Suprapubic skin (tissue), 4 donors: ENCODE results near the gene HNRNPH2.

Experiments
- EP300 ChIP-seq: sonication (generic); formaldehyde crosslinking; IDR thresholded peaks from one replicate; pipeline ENCODE4 v1.6.1; 2017; ENCODE audit warnings: antibody characterized with exemption
- POLR2A ChIP-seq, 2 donors: fragments of 450-650 bp; IDR thresholded peaks; one replicate each; pipeline ENCODE4 v1.6.1; 2017; ENCODE audit warnings: antibody characterized with exemption in 2 of 2, mild to moderate bottlenecking in 2 of 2, moderate library complexity in 2 of 2
- POLR2AphosphoS5 ChIP-seq, 3 donors: sonication (generic); formaldehyde crosslinking; IDR thresholded peaks; one replicate each; pipeline ENCODE4 v1.6.1; 2017; ENCODE audit warnings: antibody characterized with exemption in 3 of 3
- TF ChIP-seq, protein P1 (sequence below), 2 donors: fragments of 200-600 bp in 1 of 2; fragments of 450-650 bp in 1 of 2; sonication (generic) in 1 of 2; IDR thresholded peaks; one replicate each; pipeline ENCODE4 v1.5.1; 2016 to 2019; ENCODE audit warnings: antibody characterized with exemption in 2 of 2, mild to moderate bottlenecking in 1 of 2, moderate library complexity in 1 of 2

GRCh38 chrX:101368800-101369199, 39.2 kb upstream of the HNRNPH2 start:
- TF ChIP-seq, protein P1, sequence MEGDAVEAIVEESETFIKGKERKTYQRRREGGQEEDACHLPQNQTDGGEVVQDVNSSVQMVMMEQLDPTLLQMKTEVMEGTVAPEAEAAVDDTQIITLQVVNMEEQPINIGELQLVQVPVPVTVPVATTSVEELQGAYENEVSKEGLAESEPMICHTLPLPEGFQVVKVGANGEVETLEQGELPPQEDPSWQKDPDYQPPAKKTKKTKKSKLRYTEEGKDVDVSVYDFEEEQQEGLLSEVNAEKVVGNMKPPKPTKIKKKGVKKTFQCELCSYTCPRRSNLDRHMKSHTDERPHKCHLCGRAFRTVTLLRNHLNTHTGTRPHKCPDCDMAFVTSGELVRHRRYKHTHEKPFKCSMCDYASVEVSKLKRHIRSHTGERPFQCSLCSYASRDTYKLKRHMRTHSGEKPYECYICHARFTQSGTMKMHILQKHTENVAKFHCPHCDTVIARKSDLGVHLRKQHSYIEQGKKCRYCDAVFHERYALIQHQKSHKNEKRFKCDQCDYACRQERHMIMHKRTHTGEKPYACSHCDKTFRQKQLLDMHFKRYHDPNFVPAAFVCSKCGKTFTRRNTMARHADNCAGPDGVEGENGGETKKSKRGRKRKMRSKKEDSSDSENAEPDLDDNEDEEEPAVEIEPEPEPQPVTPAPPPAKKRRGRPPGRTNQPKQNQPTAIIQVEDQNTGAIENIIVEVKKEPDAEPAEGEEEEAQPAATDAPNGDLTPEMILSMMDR (IDR thresholded peaks at IDR 0.05), result no peak
- TF ChIP-seq EP300 (no peak), POLR2A (IDR thresholded peaks at IDR 0.05) (no peak), POLR2AphosphoS5 (IDR thresholded peaks at IDR 0.05) (no peak)
